ENCODE measurements around the gene TPSD1. TPM values are rescaled to one million over a fixed set of nuclear protein-coding genes. Genes with fewer than 3 reads are reported as not detected.
"Not testable (repeated sequence)": the region's sequence is repeated elsewhere in the genome, so short reads cannot be mapped to it uniquely, and the experiment has no call there.

The TPSD1 gene
- total RNA-seq (0.14 TPM), polyA plus RNA-seq (1.1 TPM)
- long read RNA-seq, donor 1, result 0 reads
- long read RNA-seq, donor 2, result 0 reads
- long read RNA-seq, donor 3, result 0 reads
- long read RNA-seq, donor 4, result 0 reads
- long read RNA-seq, donor 5, result 0 reads
- long read RNA-seq, donor 6, result 0 reads
- long read RNA-seq, donor 7, result 0 reads
- long read RNA-seq, donor 8, result 0 reads
- long read RNA-seq, donor 9, result 0 reads
- long read RNA-seq, donor 10, result 0 reads

- H3K9me3 ChIP-seq (ENCODE audit: control insufficient read depth in 2 of 2, insufficient read depth in 1 of 2, low read length in 1 of 2); H3K36me3 ChIP-seq (ENCODE audit: control insufficient read depth in 2 of 2, insufficient read depth in 2 of 2, low read length in 1 of 2); H3K27ac ChIP-seq (ENCODE audit: low read depth in 1 of 2, low read length in 1 of 2); H3K4me1 ChIP-seq (ENCODE audit: control insufficient read depth in 2 of 2, insufficient read depth in 2 of 2, low read length in 2 of 2); H3K4me3 ChIP-seq (ENCODE audit: low read length in 2 of 2); DNase-seq (ENCODE audit: low read depth in 6 of 9, low spot score in 9 of 9): not testable (repeated sequence)
- H3K27me3 ChIP-seq (ENCODE audit: control insufficient read depth in 2 of 2, insufficient read depth in 1 of 2, low read length in 1 of 2), result peaks cover 15 to 19% of the 10 kb centered on the region in 2 donors
- WGBS, result 73% methylated on average over 24 of the region's 26 CpGs
Measured at GRCh38 chr16:1255276-1256122, at the start of gene TPSD1. TPSD1 (plus strand) TSS chr16:1256069; CDS start chr16:1256281, 212 bp downstream.

- 82% methylated on average over 9 of the region's 9 CpGs for WGBS
Measured at GRCh38 chr16:1206326-1206725, 49.5 kb upstream of the TPSD1 start.

GRCh38 chr16:1206786-1207185 lies 49.1 kb upstream of the TPSD1 start:
- peak in 1 of 9 donors; percentile 9 for DNase-seq (ENCODE audit: low read depth in 6 of 9, low spot score in 9 of 9)
- peaks cover 0 to 7% of the 10 kb centered on the region in 2 donors for H3K9me3 ChIP-seq (ENCODE audit: control insufficient read depth in 2 of 2, insufficient read depth in 1 of 2, low read length in 1 of 2)
- no peaks in the 10 kb centered on the region for H3K36me3 ChIP-seq (ENCODE audit: control insufficient read depth in 2 of 2, insufficient read depth in 2 of 2, low read length in 1 of 2)
- 83% methylated on average over 16 of the region's 16 CpGs for WGBS
- H3K27me3 ChIP-seq (ENCODE audit: control insufficient read depth in 2 of 2, insufficient read depth in 1 of 2, low read length in 1 of 2), result no peaks in the 10 kb centered on the region
- no peaks in the 10 kb centered on the region for H3K4me1 ChIP-seq (ENCODE audit: control insufficient read depth in 2 of 2, insufficient read depth in 2 of 2, low read length in 2 of 2)
- H3K27ac ChIP-seq (ENCODE audit: low read depth in 1 of 2, low read length in 1 of 2), result no peak overlapping the region
- no peak overlapping the region for H3K4me3 ChIP-seq (ENCODE audit: low read length in 2 of 2)

More at GRCh38 chr16:1206326-1206725, 49.5 kb upstream of the TPSD1 start:
- Histone ChIP-seq H3K4me1 (ENCODE audit: control insufficient read depth in 2 of 2, insufficient read depth in 2 of 2, low read length in 2 of 2) (no peaks in the 10 kb centered on the region), H3K36me3 (ENCODE audit: control insufficient read depth in 2 of 2, insufficient read depth in 2 of 2, low read length in 1 of 2) (no peaks in the 10 kb centered on the region), H3K27me3 (ENCODE audit: control insufficient read depth in 2 of 2, insufficient read depth in 1 of 2, low read length in 1 of 2) (no peaks in the 10 kb centered on the region), H3K4me3 (ENCODE audit: low read length in 2 of 2) (no peak overlapping the region), H3K27ac (ENCODE audit: low read depth in 1 of 2, low read length in 1 of 2) (no peak overlapping the region), H3K9me3 (ENCODE audit: control insufficient read depth in 2 of 2, insufficient read depth in 1 of 2, low read length in 1 of 2) (peaks cover 0 to 11% of the 10 kb centered on the region in 2 donors)
- no peak for DNase-seq (ENCODE audit: low read depth in 6 of 9, low spot score in 9 of 9)

GRCh38 chr16:1208239-1208830 lies 47.5 kb upstream of the TPSD1 start:
- WGBS, result 73% methylated on average over 22 of the region's 22 CpGs
- Histone ChIP-seq H3K4me3 (ENCODE audit: low read length in 2 of 2) (no peak overlapping the region), H3K36me3 (ENCODE audit: control insufficient read depth in 2 of 2, insufficient read depth in 2 of 2, low read length in 1 of 2) (no peaks in the 10 kb centered on the region), H3K27ac (ENCODE audit: low read depth in 1 of 2, low read length in 1 of 2) (peak overlapping the region; percentile 1 to 58), H3K4me1 (ENCODE audit: control insufficient read depth in 2 of 2, insufficient read depth in 2 of 2, low read length in 2 of 2) (no peaks in the 10 kb centered on the region), H3K9me3 (ENCODE audit: control insufficient read depth in 2 of 2, insufficient read depth in 1 of 2, low read length in 1 of 2) (peaks cover 0 to 3% of the 10 kb centered on the region in 2 donors), H3K27me3 (ENCODE audit: control insufficient read depth in 2 of 2, insufficient read depth in 1 of 2, low read length in 1 of 2) (no peaks in the 10 kb centered on the region)
- DNase-seq (ENCODE audit: low read depth in 6 of 9, low spot score in 9 of 9), result peak in 4 of 9 donors; percentile 3 to 60 (median 10)

- WGBS, result 96% methylated on average over 43 of the region's 43 CpGs
- H3K9me3 ChIP-seq (ENCODE audit: control insufficient read depth in 2 of 2, insufficient read depth in 1 of 2, low read length in 1 of 2), result no peaks in the 10 kb centered on the region
- H3K27ac ChIP-seq (ENCODE audit: low read depth in 1 of 2, low read length in 1 of 2), result no peak overlapping the region
- H3K4me1 ChIP-seq (ENCODE audit: control insufficient read depth in 2 of 2, insufficient read depth in 2 of 2, low read length in 2 of 2), result no peaks in the 10 kb centered on the region
- H3K27me3 ChIP-seq (ENCODE audit: control insufficient read depth in 2 of 2, insufficient read depth in 1 of 2, low read length in 1 of 2), result no peaks in the 10 kb centered on the region
- H3K36me3 ChIP-seq (ENCODE audit: control insufficient read depth in 2 of 2, insufficient read depth in 2 of 2, low read length in 1 of 2), result no peaks in the 10 kb centered on the region
- no peak for DNase-seq (ENCODE audit: low read depth in 6 of 9, low spot score in 9 of 9)
- H3K4me3 ChIP-seq (ENCODE audit: low read length in 2 of 2), result no peak overlapping the region
Measured at GRCh38 chr16:1209081-1209480, 46.8 kb upstream of the TPSD1 start.

- DNase-seq (ENCODE audit: low read depth in 6 of 9, low spot score in 9 of 9), result no peak
- H3K27me3 ChIP-seq (ENCODE audit: control insufficient read depth in 2 of 2, insufficient read depth in 1 of 2, low read length in 1 of 2), result no peaks in the 10 kb centered on the region
- H3K9me3 ChIP-seq (ENCODE audit: control insufficient read depth in 2 of 2, insufficient read depth in 1 of 2, low read length in 1 of 2), result no peaks in the 10 kb centered on the region
- H3K27ac ChIP-seq (ENCODE audit: low read depth in 1 of 2, low read length in 1 of 2), result no peak overlapping the region
- 94% methylated on average over 23 of the region's 23 CpGs for WGBS
- H3K4me3 ChIP-seq (ENCODE audit: low read length in 2 of 2), result no peak overlapping the region
- H3K4me1 ChIP-seq (ENCODE audit: control insufficient read depth in 2 of 2, insufficient read depth in 2 of 2, low read length in 2 of 2), result no peaks in the 10 kb centered on the region
- H3K36me3 ChIP-seq (ENCODE audit: control insufficient read depth in 2 of 2, insufficient read depth in 2 of 2, low read length in 1 of 2), result no peaks in the 10 kb centered on the region
Measured at GRCh38 chr16:1210461-1210860, 45.4 kb upstream of the TPSD1 start.

- H3K9me3 ChIP-seq (ENCODE audit: control insufficient read depth in 2 of 2, insufficient read depth in 1 of 2, low read length in 1 of 2), result no peaks in the 10 kb centered on the region
- no peak for DNase-seq (ENCODE audit: low read depth in 6 of 9, low spot score in 9 of 9)
- WGBS, result 92% methylated on average over 65 of the region's 65 CpGs
- no peaks in the 10 kb centered on the region for H3K36me3 ChIP-seq (ENCODE audit: control insufficient read depth in 2 of 2, insufficient read depth in 2 of 2, low read length in 1 of 2)
- H3K27ac ChIP-seq (ENCODE audit: low read depth in 1 of 2, low read length in 1 of 2), result no peak overlapping the region
- no peaks in the 10 kb centered on the region for H3K27me3 ChIP-seq (ENCODE audit: control insufficient read depth in 2 of 2, insufficient read depth in 1 of 2, low read length in 1 of 2)
- H3K4me1 ChIP-seq (ENCODE audit: control insufficient read depth in 2 of 2, insufficient read depth in 2 of 2, low read length in 2 of 2), result no peaks in the 10 kb centered on the region
- no peak overlapping the region for H3K4me3 ChIP-seq (ENCODE audit: low read length in 2 of 2)
Measured at GRCh38 chr16:1211451-1212268, 44.2 kb upstream of the TPSD1 start.

- Histone ChIP-seq H3K27me3 (ENCODE audit: control insufficient read depth in 2 of 2, insufficient read depth in 1 of 2, low read length in 1 of 2) (no peaks in the 10 kb centered on the region), H3K27ac (ENCODE audit: low read depth in 1 of 2, low read length in 1 of 2) (no peak overlapping the region), H3K9me3 (ENCODE audit: control insufficient read depth in 2 of 2, insufficient read depth in 1 of 2, low read length in 1 of 2) (no peaks in the 10 kb centered on the region), H3K36me3 (ENCODE audit: control insufficient read depth in 2 of 2, insufficient read depth in 2 of 2, low read length in 1 of 2) (no peaks in the 10 kb centered on the region), H3K4me3 (ENCODE audit: low read length in 2 of 2) (no peak overlapping the region), H3K4me1 (ENCODE audit: control insufficient read depth in 2 of 2, insufficient read depth in 2 of 2, low read length in 2 of 2) (no peaks in the 10 kb centered on the region)
- no peak for DNase-seq (ENCODE audit: low read depth in 6 of 9, low spot score in 9 of 9)
- 95% methylated on average over 40 of the region's 40 CpGs for WGBS
Measured at GRCh38 chr16:1212616-1213194, 43.2 kb upstream of the TPSD1 start.

All from thymus (tissue), 14 donors.